SK-N-SH (cell line): ENCODE measurements around the gene MIP. TPM values are rescaled to one million over a fixed set of nuclear protein-coding genes. Genes with fewer than 3 reads are reported as not detected.
A peak's percentile ranks its signal among the peaks of the same experiment; 100 is the strongest.

Experiments
- CTCF ChIA-PET: fragments of 300-600, 350-600 bp; formaldehyde crosslinking; extraction: SDS; loops from one replicate; lab custom pipeline; 2021; lab: Yijun Ruan, JAX
- POLR2A ChIA-PET: fragments of 350-600 bp; sonication (Branson Sonifier 250); formaldehyde crosslinking; extraction: SDS; loops from one replicate; lab custom pipeline; 2020; ENCODE audit warnings: antibody characterized with exemption, inconsistent platforms; lab: Yijun Ruan, JAX
- DNase-seq: peaks from one replicate; pipeline ENCODE4 v3.0.0; 2012
- H2AFZ ChIP-seq: fragments of 200-600 bp; sonication (generic); 2 replicates; pipeline ENCODE4 v1.8.1; 2016; ENCODE audit warnings: antibody characterized with exemption, mild to moderate bottlenecking, low read depth
- H3F3A ChIP-seq: fragments of 200-600 bp; sonication (generic); replicated peaks from 2 replicates; pipeline ENCODE3; 2016; ENCODE audit warnings: antibody characterized with exemption, mild to moderate bottlenecking; ENCODE audit not compliant: insufficient read depth
- H3K27ac ChIP-seq, 2 experiments: fragments of 200-500 bp in 1 of 2; fragments of 200-600 bp in 1 of 2; sonication (Bioruptor generic) in 1 of 2; sonication (generic), shearing (Covaris generic) in 1 of 2; 2 replicates each; pipeline versions ENCODE4 v1.5.1 to v1.6.1; 2014 to 2016; ENCODE audit warnings: low read depth in 2 of 2, inconsistent platforms in 1 of 2, low read length in 1 of 2, mild to moderate bottlenecking in 1 of 2, mixed read lengths in 1 of 2
- H3K27me3 ChIP-seq: fragments of 200-600 bp; sonication (generic), shearing (Covaris generic); 2 replicates; pipeline ENCODE4 v1.6.1; 2016; ENCODE audit warnings: mixed run types; ENCODE audit not compliant: insufficient read depth
- H3K36me3 ChIP-seq, 2 experiments: fragments of 200-500 bp in 1 of 2; fragments of 200-600 bp in 1 of 2; sonication (Bioruptor generic) in 1 of 2; sonication (generic) in 1 of 2; replicated peaks in 1 of 2; 2 replicates each; pipeline versions ENCODE3 to v1.5.1; 2014 to 2016; ENCODE audit warnings: low read length in 1 of 2, mild to moderate bottlenecking in 1 of 2; ENCODE audit not compliant: insufficient read depth in 2 of 2, control insufficient read depth in 1 of 2
- H3K4me1 ChIP-seq, 2 experiments: fragments of 200-500 bp in 1 of 2; fragments of 200-600 bp in 1 of 2; sonication (Bioruptor generic) in 1 of 2; sonication (generic), shearing (Covaris generic) in 1 of 2; 2 replicates each; pipeline versions ENCODE4 v1.5.1 to v1.6.1; 2014 to 2016; ENCODE audit warnings: low read depth in 1 of 2, low read length in 1 of 2, mixed run types in 1 of 2; ENCODE audit not compliant: insufficient read depth in 2 of 2, control insufficient read depth in 1 of 2
- H3K4me2 ChIP-seq: fragments of 200-600 bp; sonication (generic), shearing (Covaris generic); 2 replicates; pipeline ENCODE4 v1.6.1; 2017; ENCODE audit warnings: mixed run types
- H3K4me3 ChIP-seq, 2 experiments: fragments of 200-500 bp in 1 of 2; fragments of 200-600 bp in 1 of 2; sonication (Bioruptor generic) in 1 of 2; sonication (generic), shearing (Covaris generic) in 1 of 2; 2 replicates each; pipeline versions ENCODE4 v1.5.1 to v1.8.1; 2014 to 2016; ENCODE audit warnings: low read depth in 2 of 2, inconsistent platforms in 1 of 2, low read length in 1 of 2, mild to moderate bottlenecking in 1 of 2, mixed read lengths in 1 of 2, moderate library complexity in 1 of 2
- H3K79me2 ChIP-seq: fragments of 200-600 bp; sonication (generic); 2 replicates; pipeline ENCODE4 v1.8.1; 2017; ENCODE audit warnings: mild to moderate bottlenecking; ENCODE audit not compliant: insufficient read depth
- H3K9ac ChIP-seq: fragments of 200-600 bp; sonication (generic); 2 replicates; pipeline ENCODE4 v1.6.1; 2017; ENCODE audit warnings: mixed run types
- H3K9me2 ChIP-seq: fragments of 200-600 bp; sonication (generic); 2 replicates; pipeline ENCODE4 v1.6.1; 2017; ENCODE audit warnings: mixed run types
- H3K9me3 ChIP-seq: fragments of 200-600 bp; sonication (generic); 2 replicates; pipeline ENCODE4 v1.6.1; 2017; ENCODE audit warnings: mixed run types, mild to moderate bottlenecking, moderate library complexity
- H4K20me1 ChIP-seq: fragments of 200-600 bp; sonication (generic); 2 replicates; pipeline ENCODE4 v1.6.1; 2017; ENCODE audit warnings: mild to moderate bottlenecking, mixed run types; ENCODE audit not compliant: insufficient read depth
- CHD2 ChIP-seq: fragments of 150-350 bp; IDR thresholded peaks from 2 replicates; pipeline ENCODE4 v1.6.1; 2018; ENCODE audit warnings: low read length; ENCODE audit not compliant: partially characterized antibody
- ELF1 ChIP-seq: IDR thresholded peaks from 2 replicates; pipeline ENCODE4 v1.4.0; 2012
- FOSL2 ChIP-seq: IDR thresholded peaks from 2 replicates; pipeline ENCODE4 v1.4.0; 2012; ENCODE audit warnings: low read depth, mild to moderate bottlenecking, moderate library complexity, borderline replicate concordance
- FOXJ3 ChIP-seq: sonication (generic); formaldehyde crosslinking; IDR thresholded peaks from 2 replicates; pipeline ENCODE4 v1.5.1; 2020; ENCODE audit warnings: mild to moderate bottlenecking, missing genetic modification reagents
- FOXM1 ChIP-seq: IDR thresholded peaks from 2 replicates; pipeline ENCODE4 v1.4.0; 2012; ENCODE audit warnings: low read depth, mild to moderate bottlenecking
- GABPA ChIP-seq: IDR thresholded peaks from 2 replicates; pipeline ENCODE4 v1.4.0; 2012; ENCODE audit warnings: low read depth, mild to moderate bottlenecking
- GATA2 ChIP-seq: sonication (generic); formaldehyde crosslinking; IDR thresholded peaks from 2 replicates; pipeline ENCODE4 v1.5.0; 2020; ENCODE audit warnings: mild to moderate bottlenecking, missing genetic modification reagents
- JUND ChIP-seq: IDR thresholded peaks from 2 replicates; pipeline ENCODE4 v1.4.0; 2012
- MXI1 ChIP-seq: IDR thresholded peaks from 2 replicates; pipeline ENCODE4 v1.6.1; 2012; ENCODE audit warnings: mild to moderate bottlenecking, low read depth, low read length, improper control_type of control experiment
- NFIC ChIP-seq: IDR thresholded peaks from 2 replicates; pipeline ENCODE4 v1.4.0; 2012; ENCODE audit warnings: borderline replicate concordance
- NRF1 ChIP-seq: IDR thresholded peaks from 2 replicates; pipeline ENCODE4 v1.6.1; 2012; ENCODE audit warnings: low read depth, mild to moderate bottlenecking, low read length
- PBX3 ChIP-seq: IDR thresholded peaks from 2 replicates; pipeline ENCODE4; 2012
- POLR2AphosphoS5 ChIP-seq: IDR thresholded peaks from 2 replicates; pipeline ENCODE4 v1.6.1; 2012; ENCODE audit warnings: low read depth, low read length
- RAD21 ChIP-seq: IDR thresholded peaks from 2 replicates; pipeline ENCODE4 v1.6.1; 2012; ENCODE audit warnings: mild to moderate bottlenecking, low read length
- RCOR1 ChIP-seq: fragments of 150-350 bp; IDR thresholded peaks from 2 replicates; pipeline ENCODE4 v1.6.1; 2017; ENCODE audit warnings: antibody characterized with exemption, low read length
- RFX5 ChIP-seq: IDR thresholded peaks from 2 replicates; pipeline ENCODE4 v1.6.1; 2012; ENCODE audit warnings: mild to moderate bottlenecking, improper control_type of control experiment, low read length
- SIN3A ChIP-seq: IDR thresholded peaks from 2 replicates; pipeline ENCODE4 v1.6.1; 2012; ENCODE audit warnings: low read depth, mild to moderate bottlenecking, low read length, moderate library complexity, borderline replicate concordance
- SMC3 ChIP-seq: IDR thresholded peaks from 2 replicates; pipeline ENCODE4 v1.6.1; 2012; ENCODE audit warnings: low read depth, low read length, improper control_type of control experiment
- TAF1 ChIP-seq: IDR thresholded peaks from 2 replicates; pipeline ENCODE4 v1.6.1; 2012; ENCODE audit warnings: low read depth, mild to moderate bottlenecking, low read length, moderate library complexity, borderline replicate concordance
- TCF12 ChIP-seq: IDR thresholded peaks from 2 replicates; pipeline ENCODE4 v1.4.0; 2012
- USF1 ChIP-seq: IDR thresholded peaks from 2 replicates; pipeline ENCODE4 v1.4.0; 2012; ENCODE audit warnings: low read depth, borderline replicate concordance
- ZBTB33 ChIP-seq: IDR thresholded peaks from 2 replicates; pipeline ENCODE4 v1.4.0; 2012; ENCODE audit warnings: low read depth, borderline replicate concordance
- WGBS: methylation state at CpG from one replicate; pipeline ENCODE4 v1.1.6; 2017; ENCODE audit warnings: low lambda C conversion rate; 5-methylcytosine and 5-hydroxymethylcytosine counted together
- polyA plus RNA-seq, 3 experiments: library from polyadenylated mRNA; depleted of rRNA; stranded (reverse); fragments of >200 nt; gene quantifications; 2 replicates each; pipeline ENCODE4 v1.2.3, GENCODE V29; 2012

The MIP gene
- polyA plus RNA-seq, 1 of the 3 experiments (the other 2 are of a cell fraction), result not detected

- Histone ChIP-seq H3K9me3 (no peaks in the 10 kb centered on the region), H3K27ac (no peak overlapping the region), H3K27me3 (peaks cover 16% of the 10 kb centered on the region; the same call in 1 of the 2 replicates), H3F3A (peaks cover 3% of the 10 kb centered on the region), H3K9me2 (no peaks in the 10 kb centered on the region), H3K9ac (no peak overlapping the region), H2AFZ (0 out of 2 replicates have a peak overlapping the region, but pooled peaks have one; percentile 18), H3K4me2 (no peak overlapping the region), H3K4me3 (no peak overlapping the region), H3K4me1 (peaks cover 0 to 10% of the 10 kb centered on the region in 2 experiments; a peak in 1 of 4 replicates), H4K20me1 (no peaks in the 10 kb centered on the region)
- ChIA-PET POLR2A (no interaction called here), CTCF (interaction anchor here (1.3 to 2.6 kb wide), 4 partner anchors 23 to 146 kb away, joined by 3 to 10 read pairs (median 6); no protein-coding TSS in a partner anchor)
- no peak for DNase-seq
- TF ChIP-seq PBX3 (no peak), FOXM1 (no peak), GABPA (no peak), POLR2AphosphoS5 (no peak), NFIC (no peak), GATA2 (CRISPR knock-in tag) (no peak), RFX5 (no peak), TAF1 (no peak), CHD2 (no peak), SIN3A (no peak), RCOR1 (no peak), FOXJ3 (CRISPR knock-in tag) (no peak)
- TF ChIP-seq, all 33 proteins: peak for 0
- Histone ChIP-seq H3K79me2 (no peaks in the 10 kb centered on the region), H3K36me3 (no peaks in the 10 kb centered on the region)
Observed at GRCh38 chr12:56490360-56490759, 35.9 kb upstream of the MIP start.

GRCh38 chr12:56488041-56488955, 33.8 kb upstream of the MIP start, which contains the start of gene GLS2:
GLS2 (minus strand) TSS chr12:56488161; CDS start chr12:56488118, 43 bp downstream.
- WGBS, result 31% methylated on average over 50 of the region's 59 CpGs
- no peak within 1 kb of the TSS; a peak in 1 of 4 replicates for H3K27ac ChIP-seq
- H3K36me3 ChIP-seq, result no peaks in the 10 kb centered on the region
- peaks cover 16% of the 10 kb centered on the region; the same call in 1 of the 2 replicates for H3K27me3 ChIP-seq
- H2AFZ ChIP-seq, result peak within 1 kb of the TSS; percentile 88
- peaks cover 0 to 10% of the 10 kb centered on the region in 2 experiments; a peak in 1 of 4 replicates for H3K4me1 ChIP-seq
- H3K79me2 ChIP-seq, result no peaks in the 10 kb centered on the region
- peak; percentile 95 for DNase-seq
- H3K9me3 ChIP-seq, result no peaks in the 10 kb centered on the region
- H3K4me3 ChIP-seq, result peak within 1 kb of the TSS; percentile 52 to 64
- H4K20me1 ChIP-seq, result no peaks in the 10 kb centered on the region
- H3F3A ChIP-seq, result peaks cover 7% of the 10 kb centered on the region
- ChIA-PET POLR2A (interaction anchor here (0.5 to 0.8 kb wide), 2 partner anchors 39 to 156 kb away, joined by 3 to 5 read pairs; partner anchors contain the start of gene TIMELESS), CTCF (interaction anchor here (0.7 to 1.0 kb wide), 4 partner anchors 10 to 172 kb away, joined by 3 to 4 read pairs (median 3); no protein-coding TSS in a partner anchor)
- H3K9ac ChIP-seq, result no peak within 1 kb of the TSS
- no peaks in the 10 kb centered on the region for H3K9me2 ChIP-seq
- H3K4me2 ChIP-seq, result peak within 1 kb of the TSS; percentile 92
- TF ChIP-seq NRF1 (peak; percentile 39; the same call in 1 of the 2 replicates), JUND (no peak), ZBTB33 (no peak), USF1 (no peak), FOXJ3 (CRISPR knock-in tag) (peak; percentile 28; the same call in 1 of the 2 replicates), NFIC (no peak), PBX3 (peak; percentile 92), ELF1 (peak; percentile 53), SMC3 (no peak), MXI1 (peak; percentile 34; the same call in 1 of the 2 replicates), FOSL2 (no peak), GATA2 (CRISPR knock-in tag) (no peak), RCOR1 (no peak), RFX5 (no peak), RAD21 (no peak), TCF12 (no peak)
